ENCODE measurements around the gene AIG1. TPM values are rescaled to one million over a fixed set of nuclear protein-coding genes. Genes with fewer than 3 reads are reported as not detected.
A peak's percentile ranks its signal among the peaks of the same experiment; 100 is the strongest.

AIG1 gene
- total RNA-seq, 1 donor from 2014 or later: 32.2 TPM

GRCh38 chr6:143157131-143157530 is 96.4 kb downstream of the AIG1 start:
- no peak for DNase-seq (ENCODE audit: low spot score)
- Mint-ChIP-seq H3K9me3 (ENCODE audit: low read depth) (peaks cover 5% of the 10 kb centered on the region), H3K36me3 (ENCODE audit: low read depth) (no peaks in the 10 kb centered on the region), H3K4me3 (ENCODE audit: unreplicated experiment) (no peak overlapping the region), H3K4me1 (ENCODE audit: low read depth) (peaks cover 35% of the 10 kb centered on the region), H3K27ac (ENCODE audit: unreplicated experiment) (peak overlapping the region; percentile 13), H3K27me3 (ENCODE audit: low read depth) (no peaks in the 10 kb centered on the region)
- TF ChIP-seq CTCF (IDR thresholded peaks at IDR 0.05): no peak

- H3K36me3 Mint-ChIP-seq (ENCODE audit: low read depth): no peaks in the 10 kb centered on the region
- no peak for TF ChIP-seq CTCF (IDR thresholded peaks at IDR 0.05)
- DNase-seq (ENCODE audit: low spot score): no peak
- no peaks in the 10 kb centered on the region for H3K27me3 Mint-ChIP-seq (ENCODE audit: low read depth)
- H3K27ac Mint-ChIP-seq (ENCODE audit: unreplicated experiment): peak overlapping the region; percentile 90
- peaks cover 7% of the 10 kb centered on the region for H3K9me3 Mint-ChIP-seq (ENCODE audit: low read depth)
- no peak overlapping the region for H3K4me3 Mint-ChIP-seq (ENCODE audit: unreplicated experiment)
- peaks cover 35% of the 10 kb centered on the region for H3K4me1 Mint-ChIP-seq (ENCODE audit: low read depth)
Measured at GRCh38 chr6:143158113-143158581, 97.5 kb downstream of the AIG1 start.

GRCh38 chr6:143159001-143159400 is 98.3 kb downstream of the AIG1 start:
- Mint-ChIP-seq H3K27me3 (ENCODE audit: low read depth) (no peaks in the 10 kb centered on the region), H3K36me3 (ENCODE audit: low read depth) (no peaks in the 10 kb centered on the region), H3K4me3 (ENCODE audit: unreplicated experiment) (no peak overlapping the region), H3K4me1 (ENCODE audit: low read depth) (peaks cover 35% of the 10 kb centered on the region), H3K27ac (ENCODE audit: unreplicated experiment) (no peak overlapping the region), H3K9me3 (ENCODE audit: low read depth) (peaks cover 7% of the 10 kb centered on the region)
- no peak for TF ChIP-seq CTCF (IDR thresholded peaks at IDR 0.05)
- no peak for DNase-seq (ENCODE audit: low spot score)

- DNase-seq (ENCODE audit: low spot score): no peak
- Mint-ChIP-seq H3K4me3 (ENCODE audit: unreplicated experiment) (no peak overlapping the region), H3K27ac (ENCODE audit: unreplicated experiment) (no peak overlapping the region), H3K9me3 (ENCODE audit: low read depth) (peaks cover 7% of the 10 kb centered on the region), H3K27me3 (ENCODE audit: low read depth) (no peaks in the 10 kb centered on the region), H3K36me3 (ENCODE audit: low read depth) (no peaks in the 10 kb centered on the region), H3K4me1 (ENCODE audit: low read depth) (peaks cover 35% of the 10 kb centered on the region)
- TF ChIP-seq CTCF (IDR thresholded peaks at IDR 0.05): no peak
Measured at GRCh38 chr6:143160015-143160414, 99.3 kb downstream of the AIG1 start.

GRCh38 chr6:143160439-143161220 is 99.9 kb downstream of the AIG1 start:
- no peak for DNase-seq (ENCODE audit: low spot score)
- Mint-ChIP-seq H3K4me3 (ENCODE audit: unreplicated experiment) (no peak overlapping the region), H3K9me3 (ENCODE audit: low read depth) (peaks cover 7% of the 10 kb centered on the region), H3K27me3 (ENCODE audit: low read depth) (no peaks in the 10 kb centered on the region), H3K4me1 (ENCODE audit: low read depth) (peaks cover 35% of the 10 kb centered on the region), H3K36me3 (ENCODE audit: low read depth) (peaks cover 3% of the 10 kb centered on the region), H3K27ac (ENCODE audit: unreplicated experiment) (no peak overlapping the region)
- no peak for TF ChIP-seq CTCF (IDR thresholded peaks at IDR 0.05)

Measured in chondrocyte (in vitro differentiated cells).